Measurements from ENCODE around the gene PLEKHA1. TPM values are rescaled to one million over a fixed set of nuclear protein-coding genes. Genes with fewer than 3 reads are reported as not detected.

PLEKHA1 gene
- total RNA-seq, 1 experiment from 2014 or later = 31.0 TPM

- no peak for TF ChIP-seq CTCF (IDR thresholded peaks at IDR 0.05; ENCODE audit: unreplicated experiment)
- intact Hi-C loops (cut with micrococcal nuclease; ENCODE audit: unreplicated experiment) = no loop called here
- DNase-seq = no peak
- BruUV-seq (replicated peaks) = no TSS peak
- Mint-ChIP-seq H3K27ac (ENCODE audit: unreplicated experiment) (no peak overlapping the region), H3K4me3 (ENCODE audit: low read depth, unreplicated experiment) (no peak overlapping the region), H3K36me3 (ENCODE audit: insufficient read depth, unreplicated experiment) (no peaks in the 10 kb centered on the region), H3K9me3 (ENCODE audit: low read depth, unreplicated experiment) (no peaks in the 10 kb centered on the region), H3K4me1 (ENCODE audit: low read depth, unreplicated experiment) (no peaks in the 10 kb centered on the region), H3K27me3 (ENCODE audit: unreplicated experiment) (peaks cover 79% of the 10 kb centered on the region)
- CTCF ChIA-PET = no interaction called here
Observed at GRCh38 chr10:122465401-122466040, 91.0 kb downstream of the PLEKHA1 start.

GRCh38 chr10:122466951-122467381 lies 92.5 kb downstream of the PLEKHA1 start:
- H3K27ac Mint-ChIP-seq (ENCODE audit: unreplicated experiment) = no peak overlapping the region
- H3K27me3 Mint-ChIP-seq (ENCODE audit: unreplicated experiment) = peaks cover 87% of the 10 kb centered on the region
- H3K36me3 Mint-ChIP-seq (ENCODE audit: insufficient read depth, unreplicated experiment) = no peaks in the 10 kb centered on the region
- no TSS peak for BruUV-seq (replicated peaks)
- intact Hi-C loops (cut with micrococcal nuclease; ENCODE audit: unreplicated experiment) = no loop called here
- no peak for TF ChIP-seq CTCF (IDR thresholded peaks at IDR 0.05; ENCODE audit: unreplicated experiment)
- no peaks in the 10 kb centered on the region for H3K9me3 Mint-ChIP-seq (ENCODE audit: low read depth, unreplicated experiment)
- no peaks in the 10 kb centered on the region for H3K4me1 Mint-ChIP-seq (ENCODE audit: low read depth, unreplicated experiment)
- no peak for DNase-seq
- CTCF ChIA-PET = no interaction called here
- H3K4me3 Mint-ChIP-seq (ENCODE audit: low read depth, unreplicated experiment) = no peak overlapping the region

- no peak for DNase-seq
- Mint-ChIP-seq H3K4me3 (ENCODE audit: low read depth, unreplicated experiment) (no peak overlapping the region), H3K9me3 (ENCODE audit: low read depth, unreplicated experiment) (no peaks in the 10 kb centered on the region), H3K36me3 (ENCODE audit: insufficient read depth, unreplicated experiment) (no peaks in the 10 kb centered on the region), H3K27ac (ENCODE audit: unreplicated experiment) (no peak overlapping the region), H3K27me3 (ENCODE audit: unreplicated experiment) (peaks cover 81% of the 10 kb centered on the region), H3K4me1 (ENCODE audit: low read depth, unreplicated experiment) (no peaks in the 10 kb centered on the region)
- no TSS peak for BruUV-seq (replicated peaks)
- CTCF ChIA-PET = no interaction called here
- intact Hi-C loops (cut with micrococcal nuclease; ENCODE audit: unreplicated experiment) = no loop called here
- no peak for TF ChIP-seq CTCF (IDR thresholded peaks at IDR 0.05; ENCODE audit: unreplicated experiment)
Observed at GRCh38 chr10:122467701-122468100, 93.2 kb downstream of the PLEKHA1 start.

GRCh38 chr10:122468307-122468925 lies 93.9 kb downstream of the PLEKHA1 start:
- no TSS peak for BruUV-seq (replicated peaks)
- no peak for TF ChIP-seq CTCF (IDR thresholded peaks at IDR 0.05; ENCODE audit: unreplicated experiment)
- H3K27me3 Mint-ChIP-seq (ENCODE audit: unreplicated experiment) = peaks cover 74% of the 10 kb centered on the region
- CTCF ChIA-PET = no interaction called here
- H3K9me3 Mint-ChIP-seq (ENCODE audit: low read depth, unreplicated experiment) = no peaks in the 10 kb centered on the region
- no peaks in the 10 kb centered on the region for H3K4me1 Mint-ChIP-seq (ENCODE audit: low read depth, unreplicated experiment)
- H3K36me3 Mint-ChIP-seq (ENCODE audit: insufficient read depth, unreplicated experiment) = no peaks in the 10 kb centered on the region
- no peak for DNase-seq
- no peak overlapping the region for H3K27ac Mint-ChIP-seq (ENCODE audit: unreplicated experiment)
- no peak overlapping the region for H3K4me3 Mint-ChIP-seq (ENCODE audit: low read depth, unreplicated experiment)
- intact Hi-C loops (cut with micrococcal nuclease; ENCODE audit: unreplicated experiment) = no loop called here

All from Calu3 (cell line).